Gastrocnemius medialis (tissue), 4 donors: ENCODE data around the gene CFDP1. TPM values are rescaled to one million over a fixed set of nuclear protein-coding genes. Genes with fewer than 3 reads are reported as not detected.
A peak's percentile ranks its signal among the peaks of the same experiment; 100 is the strongest.

Experiments used
- ATAC-seq, 2 donors: fragments of 150-250 bp; one replicate each; pipeline ENCODE4 v1.9.1; 2016
- DNase-seq, 2 donors: peaks; one replicate each; pipeline ENCODE4 v3.0.0-alpha.2; 2019
- H3K27ac ChIP-seq, 4 donors: fragments of 200-600 bp; sonication (generic); 1 replicate in 1 of 4; 2 replicates in 3 of 4; pipeline ENCODE4 v1.5.1; 2016 to 2018; ENCODE audit warnings: mild to moderate bottlenecking in 2 of 4, moderate library complexity in 1 of 4
- H3K27me3 ChIP-seq, 3 donors: fragments of 200-600 bp; sonication (generic) in 2 of 3; 1 replicate in 1 of 3; 2 replicates in 2 of 3; pipeline versions ENCODE4 v1.5.1 to v1.6.0; 2016 to 2019; ENCODE audit warnings: mild to moderate bottlenecking in 1 of 3, moderate library complexity in 1 of 3
- H3K36me3 ChIP-seq, 2 donors: fragments of 200-600 bp; sonication (generic) in 1 of 2; one replicate each; pipeline ENCODE4 v1.5.1; 2017 to 2018
- H3K4me1 ChIP-seq, 2 donors: fragments of 200-600 bp; sonication (generic) in 1 of 2; one replicate each; pipeline ENCODE4 v1.5.1; 2016 to 2017; ENCODE audit warnings: mild to moderate bottlenecking in 2 of 2
- H3K4me3 ChIP-seq, 4 donors: fragments of 200-600 bp; sonication (generic) in 3 of 4; 1 replicate in 1 of 4; 2 replicates in 3 of 4; pipeline ENCODE4 v1.5.1; 2016 to 2019; ENCODE audit warnings: mild to moderate bottlenecking in 2 of 4
- H3K9me3 ChIP-seq, 3 donors: fragments of 200-600 bp; sonication (generic) in 2 of 3; 1 replicate in 1 of 3; 2 replicates in 2 of 3; pipeline ENCODE4 v1.5.1; 2016 to 2019
- POLR2A ChIP-seq, 2 donors: fragments of 450-650 bp; IDR thresholded peaks; one replicate each; pipeline ENCODE4 v1.6.1; 2017; ENCODE audit warnings: antibody characterized with exemption in 2 of 2, mild to moderate bottlenecking in 2 of 2, moderate library complexity in 2 of 2
- in situ Hi-C, 4 donors: fragments of 200-750 bp; cut with MboI; loops; one replicate each; pipeline versions ENCODE4 v1.15.0 to v1.8.0; 2017; ENCODE audit warnings: low sequenced_read_pairs in 4 of 4
- intact Hi-C: fragments of 100-400 bp; cut with DNase I; formaldehyde crosslinking; loops from one replicate; pipeline ENCODE4 v1.15.1; 2023; ENCODE audit warnings: low total_unique reads
- total RNA-seq, 4 donors: library from RNA; depleted of rRNA; stranded (reverse); fragments of >200 nt; gene quantifications; one replicate each; pipeline versions ENCODE4 v1.1.0 to v1.2.3, GENCODE V29; 2016
- TF ChIP-seq, protein P1 (sequence below), 5 experiments: fragments of 450-650 bp in 3 of 5; fragments of 200-600 bp in 2 of 5; sonication (generic) in 2 of 5; IDR thresholded peaks in 4 of 5; conservative IDR thresholded peaks in 1 of 5; 1 replicate in 4 of 5; 2 replicates in 1 of 5; pipeline ENCODE4 v1.5.1; 2016 to 2019; ENCODE audit warnings: antibody characterized with exemption in 5 of 5, mild to moderate bottlenecking in 3 of 5, moderate library complexity in 3 of 5

CFDP1 gene
- total RNA-seq, 4 donors from 2014 or later: 20.4 to 28.6 (median 24.2) TPM

GRCh38 chr16:75262104-75262799 lies 171.1 kb downstream of the CFDP1 start:
- no peaks in the 10 kb centered on the region for H3K27me3 ChIP-seq
- no peaks in the 10 kb centered on the region for H3K9me3 ChIP-seq
- peak in 1 of 2 donors; percentile 49 for DNase-seq
- H3K36me3 ChIP-seq: no peaks in the 10 kb centered on the region
- in situ Hi-C loops (no loop called here), intact Hi-C loops (loop anchor here (10.0 kb wide), 1 partner anchor 147 kb away; the partner anchor contains the start of gene LDHD)
- TF ChIP-seq POLR2A (IDR thresholded peaks at IDR 0.05): no peak
- TF ChIP-seq, protein P1, sequence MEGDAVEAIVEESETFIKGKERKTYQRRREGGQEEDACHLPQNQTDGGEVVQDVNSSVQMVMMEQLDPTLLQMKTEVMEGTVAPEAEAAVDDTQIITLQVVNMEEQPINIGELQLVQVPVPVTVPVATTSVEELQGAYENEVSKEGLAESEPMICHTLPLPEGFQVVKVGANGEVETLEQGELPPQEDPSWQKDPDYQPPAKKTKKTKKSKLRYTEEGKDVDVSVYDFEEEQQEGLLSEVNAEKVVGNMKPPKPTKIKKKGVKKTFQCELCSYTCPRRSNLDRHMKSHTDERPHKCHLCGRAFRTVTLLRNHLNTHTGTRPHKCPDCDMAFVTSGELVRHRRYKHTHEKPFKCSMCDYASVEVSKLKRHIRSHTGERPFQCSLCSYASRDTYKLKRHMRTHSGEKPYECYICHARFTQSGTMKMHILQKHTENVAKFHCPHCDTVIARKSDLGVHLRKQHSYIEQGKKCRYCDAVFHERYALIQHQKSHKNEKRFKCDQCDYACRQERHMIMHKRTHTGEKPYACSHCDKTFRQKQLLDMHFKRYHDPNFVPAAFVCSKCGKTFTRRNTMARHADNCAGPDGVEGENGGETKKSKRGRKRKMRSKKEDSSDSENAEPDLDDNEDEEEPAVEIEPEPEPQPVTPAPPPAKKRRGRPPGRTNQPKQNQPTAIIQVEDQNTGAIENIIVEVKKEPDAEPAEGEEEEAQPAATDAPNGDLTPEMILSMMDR (IDR thresholded peaks at IDR 0.05 in 4 of 5, conservative IDR thresholded peaks at IDR 0.05 in 1 of 5): no peak
- peak overlapping the region; percentile 95 to 100 (median 98) for H3K27ac ChIP-seq
- ATAC-seq: no peak
- H3K4me1 ChIP-seq: peaks cover 79 to 80% of the 10 kb centered on the region in 2 donors
- H3K4me3 ChIP-seq: peak overlapping the region in 3 of 4 donors; percentile 75 to 97 (median 96)

GRCh38 chr16:75261590-75262078 lies 171.7 kb downstream of the CFDP1 start:
- ATAC-seq (no peak), DNase-seq (no peak)
- peak overlapping the region; percentile 95 to 100 (median 98) for H3K27ac ChIP-seq
- intact Hi-C loops: loop anchor here (10.0 kb wide), 1 partner anchor 147 kb away; the partner anchor contains the start of gene LDHD
- no peaks in the 10 kb centered on the region for H3K27me3 ChIP-seq
- H3K4me1 ChIP-seq: peaks cover 80% of the 10 kb centered on the region in 2 donors
- no peak overlapping the region for H3K4me3 ChIP-seq
- TF ChIP-seq, protein P1 (IDR thresholded peaks at IDR 0.05 in 4 of 5, conservative IDR thresholded peaks at IDR 0.05 in 1 of 5): no peak
- no peak for TF ChIP-seq POLR2A (IDR thresholded peaks at IDR 0.05)
- no peaks in the 10 kb centered on the region for H3K36me3 ChIP-seq
- in situ Hi-C loops: no loop called here
- no peaks in the 10 kb centered on the region for H3K9me3 ChIP-seq

DNA sequence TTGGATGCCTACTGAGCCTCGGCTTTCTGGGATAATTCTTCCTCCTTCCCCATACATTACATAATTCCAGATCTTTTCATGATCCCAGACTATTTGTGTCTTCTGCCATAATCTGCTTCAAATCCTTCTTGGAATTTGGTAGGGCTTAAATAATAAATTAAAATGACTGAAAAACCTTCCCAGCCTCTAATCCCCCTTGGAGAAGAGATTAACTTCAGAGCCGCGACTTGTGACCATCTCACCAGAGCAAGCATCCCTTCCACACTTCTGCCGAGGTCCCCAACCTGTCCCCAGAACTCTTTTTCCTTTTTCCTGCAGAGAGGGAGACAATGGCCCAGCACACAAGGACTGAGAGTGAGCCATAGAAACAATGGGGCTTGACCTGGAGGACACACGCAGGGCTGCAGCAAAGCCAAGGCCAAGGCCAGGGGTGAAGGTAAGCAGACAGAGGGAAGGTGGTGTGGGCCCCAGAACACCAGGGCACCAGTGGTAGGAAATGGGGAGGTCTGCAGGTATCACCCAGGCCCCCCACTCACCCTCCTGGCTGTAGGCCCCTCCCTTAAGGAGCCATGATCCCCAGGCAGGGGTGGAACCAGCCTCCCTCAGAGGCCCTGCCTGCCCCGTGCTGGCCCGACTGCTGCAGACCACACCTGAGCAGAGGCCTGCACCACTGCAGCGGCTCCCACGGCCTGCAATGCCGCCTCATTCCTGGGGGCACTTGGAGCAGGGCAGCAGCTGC lies 172.3 kb downstream of the CFDP1 start:
- Histone ChIP-seq H3K27me3 (no peaks in the 10 kb centered on the region), H3K4me1 (peaks cover 80 to 83% of the 10 kb centered on the region in 2 donors), H3K27ac (peak overlapping the region; percentile 95 to 100 (median 98)), H3K36me3 (no peaks in the 10 kb centered on the region), H3K9me3 (no peaks in the 10 kb centered on the region), H3K4me3 (no peak overlapping the region)
- intact Hi-C loops: loop anchor here (10.0 kb wide), 1 partner anchor 146 kb away; the partner anchor contains the start of gene LDHD
- in situ Hi-C loops: no loop called here
- no peak for ATAC-seq
- TF ChIP-seq, protein P1 (IDR thresholded peaks at IDR 0.05 in 4 of 5, conservative IDR thresholded peaks at IDR 0.05 in 1 of 5): no peak
- DNase-seq: no peak

DNA sequence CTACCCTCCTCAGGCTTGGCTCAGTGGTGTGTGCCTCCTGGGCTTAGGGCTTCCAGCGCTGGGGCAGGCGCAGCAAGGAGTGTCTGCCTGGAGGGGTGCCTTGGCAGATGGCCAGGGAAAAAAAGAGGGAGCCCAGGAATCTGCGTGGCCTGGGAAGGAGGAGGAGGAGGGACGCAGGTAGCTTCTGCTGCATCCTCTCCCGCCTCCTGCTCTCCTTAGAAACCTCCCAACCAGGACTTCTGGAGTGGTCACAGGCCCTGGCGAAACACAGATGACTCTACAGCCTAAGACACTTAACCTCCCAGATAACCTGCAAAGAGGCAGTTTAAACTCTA lies 174.5 kb downstream of the CFDP1 start:
- no peak overlapping the region for H3K4me3 ChIP-seq
- DNase-seq (no peak), ATAC-seq (no peak)
- H3K36me3 ChIP-seq: no peaks in the 10 kb centered on the region
- no peak for TF ChIP-seq POLR2A (IDR thresholded peaks at IDR 0.05)
- TF ChIP-seq, protein P1 (IDR thresholded peaks at IDR 0.05 in 4 of 5, conservative IDR thresholded peaks at IDR 0.05 in 1 of 5): no peak
- peaks cover 90 to 97% of the 10 kb centered on the region in 2 donors for H3K4me1 ChIP-seq
- H3K27ac ChIP-seq: peak overlapping the region; percentile 35 to 99 (median 98)
- no peaks in the 10 kb centered on the region for H3K27me3 ChIP-seq
- intact Hi-C loops: no loop called here
- H3K9me3 ChIP-seq: no peaks in the 10 kb centered on the region
- in situ Hi-C loops: no loop called here
